Upper lobe of right lung (tissue), 1 donor: ENCODE results near the gene POMP. TPM values are rescaled to one million over a fixed set of nuclear protein-coding genes. Genes with fewer than 3 reads are reported as not detected.

Experiments used
- ATAC-seq: fragments of 200-7000 bp; cut with Tn5 transposase; one replicate; pipeline ENCODE4 v1.9.1; 2020; ENCODE audit warnings: mild to moderate bottlenecking, moderate library complexity
- DNase-seq: peaks from one replicate; pipeline ENCODE4 v3.0.0-alpha.2; 2020
- H3K27ac ChIP-seq: fragments of 200-600 bp; one replicate; pipeline ENCODE4 v1.8.0; 2022
- H3K27me3 ChIP-seq: fragments of 200-600 bp; one replicate; pipeline ENCODE4 v1.8.0; 2022; ENCODE audit warnings: mild to moderate bottlenecking
- H3K36me3 ChIP-seq: fragments of 200-600 bp; one replicate; pipeline ENCODE4 v1.8.0; 2022
- H3K4me1 ChIP-seq: fragments of 200-600 bp; one replicate; pipeline ENCODE4 v1.8.0; 2022
- H3K4me3 ChIP-seq: fragments of 200-600 bp; one replicate; pipeline ENCODE4 v1.8.0; 2022; ENCODE audit warnings: mild to moderate bottlenecking
- H3K9me3 ChIP-seq: fragments of 200-600 bp; one replicate; pipeline ENCODE4 v1.8.0; 2022
- intact Hi-C: fragments of 100-400 bp; cut with DNase I; formaldehyde crosslinking; loops from one replicate; pipeline ENCODE4 v1.11.0; 2022
- total RNA-seq: library from RNA; stranded (reverse); fragmentation: NEBNext Ultra II Directional; extraction: Animal tissue kit (Norgen Biotek cat#: 25700); gene quantifications from one replicate; pipeline ENCODE4 v1.2.1, GENCODE V29; 2021
- TF ChIP-seq, protein P1 (sequence below): fragments of 200-600 bp; IDR thresholded peaks from one replicate; pipeline ENCODE4 v1.8.0; 2022; ENCODE audit warnings: antibody characterized with exemption
- donor health status: DM: no; HTN: yes; CAD: no; lungs with severe emphysema.

Gene POMP
- total RNA-seq, 1 donor from 2014 or later = 56.5 TPM

DNA sequence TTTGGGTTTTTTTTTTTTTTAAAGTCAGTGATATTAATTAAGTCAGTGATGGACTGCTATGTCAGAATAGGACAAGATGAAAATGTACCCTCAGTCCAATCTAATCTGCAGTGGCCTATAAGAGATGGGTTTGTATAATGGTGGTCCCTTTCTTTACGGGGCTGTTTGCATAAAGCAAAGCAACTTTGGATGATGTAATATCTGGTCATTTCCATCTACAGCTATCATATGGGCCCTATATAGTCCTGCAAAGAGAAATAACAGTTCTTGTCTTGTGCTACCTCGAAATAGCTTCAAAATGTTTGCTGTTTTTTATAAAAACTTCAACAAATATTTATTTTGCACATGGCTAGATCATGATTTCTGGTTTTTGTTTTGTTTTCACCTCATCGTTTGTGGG is 20.2 kb upstream of the POMP start:
- DNase-seq (no peak), ATAC-seq (no peak)
- Histone ChIP-seq H3K36me3 (no peaks in the 10 kb centered on the region), H3K27me3 (no peaks in the 10 kb centered on the region), H3K9me3 (no peaks in the 10 kb centered on the region), H3K4me3 (no peak overlapping the region), H3K27ac (no peak overlapping the region), H3K4me1 (peaks cover 4% of the 10 kb centered on the region)
- intact Hi-C loops = loop anchor here (10.0 kb wide), 1 partner anchor 314 kb away; no protein-coding TSS in a partner anchor
- TF ChIP-seq, protein P1, sequence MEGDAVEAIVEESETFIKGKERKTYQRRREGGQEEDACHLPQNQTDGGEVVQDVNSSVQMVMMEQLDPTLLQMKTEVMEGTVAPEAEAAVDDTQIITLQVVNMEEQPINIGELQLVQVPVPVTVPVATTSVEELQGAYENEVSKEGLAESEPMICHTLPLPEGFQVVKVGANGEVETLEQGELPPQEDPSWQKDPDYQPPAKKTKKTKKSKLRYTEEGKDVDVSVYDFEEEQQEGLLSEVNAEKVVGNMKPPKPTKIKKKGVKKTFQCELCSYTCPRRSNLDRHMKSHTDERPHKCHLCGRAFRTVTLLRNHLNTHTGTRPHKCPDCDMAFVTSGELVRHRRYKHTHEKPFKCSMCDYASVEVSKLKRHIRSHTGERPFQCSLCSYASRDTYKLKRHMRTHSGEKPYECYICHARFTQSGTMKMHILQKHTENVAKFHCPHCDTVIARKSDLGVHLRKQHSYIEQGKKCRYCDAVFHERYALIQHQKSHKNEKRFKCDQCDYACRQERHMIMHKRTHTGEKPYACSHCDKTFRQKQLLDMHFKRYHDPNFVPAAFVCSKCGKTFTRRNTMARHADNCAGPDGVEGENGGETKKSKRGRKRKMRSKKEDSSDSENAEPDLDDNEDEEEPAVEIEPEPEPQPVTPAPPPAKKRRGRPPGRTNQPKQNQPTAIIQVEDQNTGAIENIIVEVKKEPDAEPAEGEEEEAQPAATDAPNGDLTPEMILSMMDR = no peak

DNA sequence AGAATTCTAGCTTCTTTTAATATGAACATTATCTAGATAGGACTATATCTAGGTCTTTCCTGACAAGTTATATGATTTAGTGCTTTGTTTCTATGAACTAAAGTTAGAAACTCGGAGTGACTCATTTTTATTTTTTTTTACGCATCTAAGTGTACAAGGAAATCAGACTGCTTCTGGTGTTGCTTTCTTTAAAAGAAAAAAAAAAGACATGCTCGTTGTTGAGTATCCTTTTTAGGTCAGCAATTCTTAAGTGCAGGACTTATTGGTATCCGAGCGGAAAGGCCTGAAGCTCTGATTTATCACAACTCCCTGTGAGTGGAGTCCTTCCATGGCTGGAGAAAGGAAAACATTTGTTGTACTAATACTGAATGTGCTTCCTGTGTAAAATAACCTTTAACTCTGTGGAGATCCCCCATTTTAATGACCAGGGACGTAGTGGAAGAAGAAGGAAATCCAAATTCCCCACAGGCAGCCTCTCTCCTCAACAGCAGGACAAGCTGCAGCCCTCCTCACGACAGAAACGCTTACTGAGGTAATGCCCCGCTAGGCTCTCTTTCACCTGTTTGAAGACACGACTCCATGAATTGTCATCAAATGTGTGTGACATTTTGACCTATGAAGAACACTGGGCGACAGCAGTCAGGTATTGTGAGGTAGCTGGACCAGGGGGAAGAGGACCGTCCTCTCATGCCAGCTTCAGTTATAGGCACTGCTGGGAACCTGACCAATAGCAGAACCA is 17.9 kb upstream of the POMP start:
- H3K36me3 ChIP-seq = no peaks in the 10 kb centered on the region

DNA sequence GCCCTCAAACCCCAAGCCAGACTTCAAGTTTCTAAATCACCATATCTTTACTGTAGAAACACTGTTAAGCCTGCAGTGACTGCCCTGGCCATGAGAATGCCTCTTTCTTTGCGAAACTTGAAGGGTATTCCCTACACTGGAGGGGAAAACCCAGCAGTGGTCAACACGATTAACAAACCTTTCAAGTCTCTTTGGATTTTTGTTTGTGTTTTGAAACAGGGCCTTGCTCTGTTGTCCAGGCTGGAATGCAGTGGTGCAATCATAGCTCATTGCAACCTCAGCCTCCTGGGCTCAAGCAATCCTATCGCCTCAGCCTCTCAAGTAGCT is 17.4 kb upstream of the POMP start:
- Histone ChIP-seq H3K27ac (no peak overlapping the region), H3K27me3 (no peaks in the 10 kb centered on the region), H3K4me3 (no peak overlapping the region), H3K36me3 (no peaks in the 10 kb centered on the region), H3K4me1 (peaks cover 4% of the 10 kb centered on the region), H3K9me3 (no peaks in the 10 kb centered on the region)
- ATAC-seq = no peak
- no peak for DNase-seq
- intact Hi-C loops = no loop called here
- TF ChIP-seq, protein P1 = no peak

More for the DNA sequence above, 17.9 kb upstream of the POMP start:
- ATAC-seq (no peak), DNase-seq (no peak)
- Histone ChIP-seq H3K4me3 (no peak overlapping the region), H3K27me3 (no peaks in the 10 kb centered on the region), H3K27ac (no peak overlapping the region), H3K9me3 (no peaks in the 10 kb centered on the region), H3K4me1 (peaks cover 4% of the 10 kb centered on the region)
- TF ChIP-seq, protein P1 = no peak
- intact Hi-C loops = no loop called here

DNA sequence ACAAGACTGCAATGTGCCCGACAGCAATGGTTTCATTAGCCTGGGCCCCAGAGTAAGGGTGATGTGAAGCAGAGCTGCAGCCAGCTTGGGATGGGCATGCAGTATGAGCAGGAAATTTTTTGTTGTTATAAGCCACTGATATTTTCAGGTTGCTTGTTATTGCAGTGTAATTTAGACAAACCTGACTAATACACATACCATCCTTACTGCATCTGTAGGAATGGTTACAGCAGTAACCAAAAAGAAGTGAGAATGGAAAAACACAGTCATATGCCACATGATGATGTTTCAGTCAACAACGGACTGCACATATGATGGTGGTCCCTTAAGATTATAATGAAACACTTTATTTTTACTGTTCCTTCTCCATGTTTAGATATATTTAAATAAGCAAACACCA is 8.6 kb upstream of the POMP start:
- ATAC-seq = no peak
- intact Hi-C loops = no loop called here
- Histone ChIP-seq H3K4me3 (no peak overlapping the region), H3K36me3 (no peaks in the 10 kb centered on the region), H3K9me3 (no peaks in the 10 kb centered on the region), H3K27ac (no peak overlapping the region), H3K27me3 (no peaks in the 10 kb centered on the region), H3K4me1 (no peaks in the 10 kb centered on the region)
- TF ChIP-seq, protein P1 = no peak
- no peak for DNase-seq

DNA sequence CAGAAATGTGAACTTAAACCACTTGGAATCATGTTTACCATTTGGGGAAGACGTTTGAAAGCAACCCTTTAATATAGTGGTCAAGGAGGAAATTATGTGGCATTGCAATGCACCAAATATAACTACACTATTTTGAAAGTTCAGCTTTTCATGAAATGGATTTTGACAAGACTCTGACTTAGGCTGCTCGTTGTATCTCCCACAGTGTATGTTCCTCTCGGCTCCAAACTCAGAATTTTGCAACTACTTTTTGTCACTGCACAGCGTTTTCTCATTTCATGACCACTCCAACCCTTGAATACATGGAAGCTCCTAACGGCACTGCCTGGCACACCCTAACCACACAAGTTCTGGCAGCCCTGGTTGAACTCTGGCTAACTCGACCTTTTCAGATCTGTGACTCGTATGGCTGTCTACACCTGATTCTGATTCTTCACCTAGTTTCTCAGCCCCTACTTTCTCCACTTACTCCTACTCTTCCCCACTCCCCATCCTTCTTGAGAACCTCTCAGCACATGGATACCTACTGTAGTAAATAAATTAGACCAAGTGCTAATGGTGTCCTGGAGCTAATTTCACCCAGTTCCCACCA is 7.0 kb upstream of the POMP start:
- TF ChIP-seq, protein P1 = no peak
- H3K4me1 ChIP-seq = no peaks in the 10 kb centered on the region
- H3K27ac ChIP-seq = no peak overlapping the region
- no peaks in the 10 kb centered on the region for H3K9me3 ChIP-seq
- H3K36me3 ChIP-seq = no peaks in the 10 kb centered on the region
- intact Hi-C loops = no loop called here
- no peak overlapping the region for H3K4me3 ChIP-seq
- no peak for DNase-seq
- no peaks in the 10 kb centered on the region for H3K27me3 ChIP-seq
- no peak for ATAC-seq
